ENCODE data around the gene TSPAN1.

TSPAN1 gene

GRCh38 chr1:46160212-46160611 is 14.7 kb upstream of the TSPAN1 start:
- no peak for DNase-seq (ENCODE audit: low read depth)

- no peak for DNase-seq (ENCODE audit: low read depth)
These were observed 8.1 kb upstream of the TSPAN1 start for GRCh38 chr1:46166521-46167462.

- DNase-seq (ENCODE audit: low read depth) = no peak
These were observed 6.4 kb upstream of the TSPAN1 start for GRCh38 chr1:46168477-46168876.

- DNase-seq (ENCODE audit: low read depth) = no peak
These were observed 5.0 kb upstream of the TSPAN1 start for GRCh38 chr1:46169811-46170454.

- no peak for DNase-seq (ENCODE audit: low read depth)
These were observed 3.5 kb upstream of the TSPAN1 start for GRCh38 chr1:46171351-46171750.

GRCh38 chr1:46171871-46172270 is 3.0 kb upstream of the TSPAN1 start:
- no peak for DNase-seq (ENCODE audit: low read depth)

- DNase-seq (ENCODE audit: low read depth) = no peak
These were observed 2.6 kb upstream of the TSPAN1 start for GRCh38 chr1:46172321-46172720.

- no peak for DNase-seq (ENCODE audit: low read depth)
These were observed 1.5 kb upstream of the TSPAN1 start for GRCh38 chr1:46173361-46173856.

GRCh38 chr1:46175243-46175642 is 356 bp downstream of the TSPAN1 start:
- no peak for DNase-seq (ENCODE audit: low read depth)

- no peak for DNase-seq (ENCODE audit: low read depth)
These were observed 1.5 kb downstream of the TSPAN1 start, which contains the start of gene P3R3URF for GRCh38 chr1:46176211-46176865. Gene P3R3URF, minus strand, starts transcription at chr1:46176488. Its CDS starts 17 bp downstream, at chr1:46176471.

- DNase-seq (ENCODE audit: low read depth) = peak; percentile 34
These were observed 4.5 kb downstream of the TSPAN1 start for GRCh38 chr1:46179138-46180081.

- no peak for DNase-seq (ENCODE audit: low read depth)
These were observed 5.3 kb downstream of the TSPAN1 start for GRCh38 chr1:46180082-46180616.

- no peak for DNase-seq (ENCODE audit: low read depth)
These were observed 6.7 kb downstream of the TSPAN1 start for GRCh38 chr1:46181343-46182260.

GRCh38 chr1:46183079-46183847 is 8.4 kb downstream of the TSPAN1 start:
- no peak for DNase-seq (ENCODE audit: low read depth)

- DNase-seq (ENCODE audit: low read depth) = no peak
These were observed 9.2 kb downstream of the TSPAN1 start for GRCh38 chr1:46183926-46184557.

GRCh38 chr1:46184920-46185658 is 10.2 kb downstream of the TSPAN1 start:
- no peak for DNase-seq (ENCODE audit: low read depth)

- DNase-seq (ENCODE audit: low read depth) = no peak
These were observed 11.2 kb downstream of the TSPAN1 start for GRCh38 chr1:46186076-46186475.
